Measurements from ENCODE around the gene CERT1. TPM values are rescaled to one million over a fixed set of nuclear protein-coding genes. Genes with fewer than 3 reads are reported as not detected.

CERT1 gene
- polyA plus RNA-seq, 2 of the 4 experiments (the other 2 are of a cell fraction), result 19.5 to 22.5 TPM

GRCh38 chr5:75435096-75435495, 76.3 kb downstream of the CERT1 start:
- no peak for FAIRE-seq
- H3K9me3 ChIP-seq, result no peaks in the 10 kb centered on the region
- CTCF ChIA-PET, result interaction anchor here (1.1 kb wide), 1 partner anchor 132 kb away, joined by 3 read pairs; no protein-coding TSS in a partner anchor
- H3K4me2 ChIP-seq, result no peak overlapping the region
- TF ChIP-seq FOSB (CRISPR knock-in tag; IDR thresholded peaks at IDR 0.05) (no peak), USF2 (IDR thresholded peaks at IDR 0.05) (no peak), PHF8 (IDR thresholded peaks at IDR 0.05; ENCODE audit: borderline replicate concordance, low read depth) (no peak), EHF (CRISPR knock-in tag; IDR thresholded peaks at IDR 0.05) (no peak), MAX (IDR thresholded peaks at IDR 0.05) (no peak), JUNB (IDR thresholded peaks at IDR 0.05) (no peak), CBX2 (IDR thresholded peaks at IDR 0.05; ENCODE audit: borderline replicate concordance, low read depth) (no peak), SREBF2 (IDR thresholded peaks at IDR 0.05) (no peak), TP53 (CRISPR knock-in tag; IDR thresholded peaks at IDR 0.05) (no peak), ZNF302 (CRISPR knock-in tag; IDR thresholded peaks at IDR 0.05) (no peak), KDM1A (IDR thresholded peaks at IDR 0.05; ENCODE audit: low read depth) (no peak), CBX8 (IDR thresholded peaks at IDR 0.05) (no peak), RAD21 (conservative IDR thresholded peaks at IDR 0.05 in 1 of 2, IDR thresholded peaks at IDR 0.05 in 1 of 2) (no peak), MAZ (IDR thresholded peaks at IDR 0.05; ENCODE audit: borderline replicate concordance, low read depth, low read length) (no peak), ZSCAN20 (CRISPR knock-in tag; IDR thresholded peaks at IDR 0.05) (no peak), NPAS2 (CRISPR knock-in tag; IDR thresholded peaks at IDR 0.05; ENCODE audit: borderline replicate concordance) (no peak)
- H3K27ac ChIP-seq, result no peak overlapping the region
- no peak for ATAC-seq
- H3K4me3 ChIP-seq, result no peak overlapping the region
- H3K4me1 ChIP-seq, result no peaks in the 10 kb centered on the region
- no peak for DNase-seq (ENCODE audit: low read depth in 1 of 2, low spot score in 1 of 2)
- POLR2A ChIA-PET, result no interaction called here

- no peak for TF ChIP-seq RFX5 (IDR thresholded peaks at IDR 0.05)
- Histone ChIP-seq H3K27ac (no peak overlapping the region), H3K4me3 (no peak overlapping the region), H3K4me2 (no peak overlapping the region), H3K9me3 (no peaks in the 10 kb centered on the region), H3K4me1 (no peaks in the 10 kb centered on the region)
- WGBS (ENCODE audit: missing lambda C conversion rate), result 96% methylated on average over 3 of the region's 3 CpGs
- POLR2A ChIA-PET, result no interaction called here
- DNase-seq (ENCODE audit: low read depth in 1 of 2, low spot score in 1 of 2) (no peak), FAIRE-seq (no peak), ATAC-seq (no peak)
- CTCF ChIA-PET, result interaction anchor here (0.6 to 1.1 kb wide), 3 partner anchors 14 to 249 kb away, joined by 3 read pairs; no protein-coding TSS in a partner anchor
These were observed 77.5 kb downstream of the CERT1 start for GRCh38 chr5:75433814-75434506.

DNA sequence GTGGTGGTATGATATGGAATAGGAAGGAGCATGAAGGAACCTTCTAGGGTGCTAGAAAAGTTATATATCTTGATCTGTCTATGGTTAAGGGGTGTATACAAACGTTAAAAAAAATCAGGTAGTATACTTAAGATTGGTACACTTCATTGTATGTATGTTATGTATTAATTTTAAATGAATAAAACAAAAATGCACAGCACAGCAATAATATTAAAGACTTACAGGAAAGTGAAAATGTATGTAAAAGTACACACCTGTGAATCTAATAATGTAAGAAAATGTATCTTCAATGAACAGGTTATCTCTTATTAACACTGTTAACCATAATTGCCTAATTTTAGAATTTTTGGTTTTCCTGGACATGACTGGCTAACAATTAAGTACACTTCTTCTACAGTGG, 97.2 kb downstream of the CERT1 start:
- Histone ChIP-seq H3K4me1 (no peaks in the 10 kb centered on the region), H3K9me3 (no peaks in the 10 kb centered on the region), H3K4me3 (no peak overlapping the region), H3K27ac (no peak overlapping the region), H3K4me2 (no peak overlapping the region)
- ChIA-PET POLR2A (no interaction called here), CTCF (no interaction called here)
- FAIRE-seq (no peak), DNase-seq (ENCODE audit: low read depth in 1 of 2, low spot score in 1 of 2) (no peak), ATAC-seq (no peak)
- 53% methylated on average over 1 of the region's 1 CpG for WGBS (ENCODE audit: missing lambda C conversion rate)
- TF ChIP-seq EP300 (IDR thresholded peaks at IDR 0.05) (no peak), PHF8 (IDR thresholded peaks at IDR 0.05; ENCODE audit: borderline replicate concordance, low read depth) (no peak), MAFK (IDR thresholded peaks at IDR 0.05; ENCODE audit: partially characterized antibody) (peak; percentile 44), RARB (CRISPR knock-in tag; IDR thresholded peaks at IDR 0.05) (no peak)
- TF ChIP-seq, protein P1, sequence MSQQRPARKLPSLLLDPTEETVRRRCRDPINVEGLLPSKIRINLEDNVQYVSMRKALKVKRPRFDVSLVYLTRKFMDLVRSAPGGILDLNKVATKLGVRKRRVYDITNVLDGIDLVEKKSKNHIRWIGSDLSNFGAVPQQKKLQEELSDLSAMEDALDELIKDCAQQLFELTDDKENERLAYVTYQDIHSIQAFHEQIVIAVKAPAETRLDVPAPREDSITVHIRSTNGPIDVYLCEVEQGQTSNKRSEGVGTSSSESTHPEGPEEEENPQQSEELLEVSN (IDR thresholded peaks at IDR 0.05; ENCODE audit: borderline replicate concordance, low read depth), result no peak
